ENCODE data around the gene OLFML2A.

DNA sequence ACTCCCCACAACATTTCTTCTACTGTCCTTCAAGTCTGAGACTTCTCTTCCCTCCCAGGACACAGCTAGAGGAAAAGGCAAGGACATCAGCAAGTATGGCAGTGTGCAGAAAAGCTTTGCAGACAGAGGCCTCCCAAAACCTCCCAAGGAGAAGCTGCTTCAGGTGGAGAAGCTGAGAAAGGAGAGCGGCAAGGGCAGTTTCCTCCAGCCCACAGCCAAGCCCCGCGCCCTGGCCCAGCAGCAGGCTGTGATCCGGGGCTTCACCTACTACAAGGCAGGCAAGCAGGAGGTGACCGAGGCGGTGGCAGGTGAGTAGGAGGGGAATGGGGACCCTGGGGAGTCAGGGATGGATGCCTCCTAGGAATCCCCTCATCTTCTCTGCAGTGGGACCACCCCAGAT is 24.4 kb downstream of the OLFML2A start:
- TF ChIP-seq, protein P1, sequence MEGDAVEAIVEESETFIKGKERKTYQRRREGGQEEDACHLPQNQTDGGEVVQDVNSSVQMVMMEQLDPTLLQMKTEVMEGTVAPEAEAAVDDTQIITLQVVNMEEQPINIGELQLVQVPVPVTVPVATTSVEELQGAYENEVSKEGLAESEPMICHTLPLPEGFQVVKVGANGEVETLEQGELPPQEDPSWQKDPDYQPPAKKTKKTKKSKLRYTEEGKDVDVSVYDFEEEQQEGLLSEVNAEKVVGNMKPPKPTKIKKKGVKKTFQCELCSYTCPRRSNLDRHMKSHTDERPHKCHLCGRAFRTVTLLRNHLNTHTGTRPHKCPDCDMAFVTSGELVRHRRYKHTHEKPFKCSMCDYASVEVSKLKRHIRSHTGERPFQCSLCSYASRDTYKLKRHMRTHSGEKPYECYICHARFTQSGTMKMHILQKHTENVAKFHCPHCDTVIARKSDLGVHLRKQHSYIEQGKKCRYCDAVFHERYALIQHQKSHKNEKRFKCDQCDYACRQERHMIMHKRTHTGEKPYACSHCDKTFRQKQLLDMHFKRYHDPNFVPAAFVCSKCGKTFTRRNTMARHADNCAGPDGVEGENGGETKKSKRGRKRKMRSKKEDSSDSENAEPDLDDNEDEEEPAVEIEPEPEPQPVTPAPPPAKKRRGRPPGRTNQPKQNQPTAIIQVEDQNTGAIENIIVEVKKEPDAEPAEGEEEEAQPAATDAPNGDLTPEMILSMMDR (IDR thresholded peaks at IDR 0.05): no peak
- no peak for TF ChIP-seq TP53 (CRISPR knock-in tag; IDR thresholded peaks at IDR 0.05)
- TF ChIP-seq, protein P2, sequence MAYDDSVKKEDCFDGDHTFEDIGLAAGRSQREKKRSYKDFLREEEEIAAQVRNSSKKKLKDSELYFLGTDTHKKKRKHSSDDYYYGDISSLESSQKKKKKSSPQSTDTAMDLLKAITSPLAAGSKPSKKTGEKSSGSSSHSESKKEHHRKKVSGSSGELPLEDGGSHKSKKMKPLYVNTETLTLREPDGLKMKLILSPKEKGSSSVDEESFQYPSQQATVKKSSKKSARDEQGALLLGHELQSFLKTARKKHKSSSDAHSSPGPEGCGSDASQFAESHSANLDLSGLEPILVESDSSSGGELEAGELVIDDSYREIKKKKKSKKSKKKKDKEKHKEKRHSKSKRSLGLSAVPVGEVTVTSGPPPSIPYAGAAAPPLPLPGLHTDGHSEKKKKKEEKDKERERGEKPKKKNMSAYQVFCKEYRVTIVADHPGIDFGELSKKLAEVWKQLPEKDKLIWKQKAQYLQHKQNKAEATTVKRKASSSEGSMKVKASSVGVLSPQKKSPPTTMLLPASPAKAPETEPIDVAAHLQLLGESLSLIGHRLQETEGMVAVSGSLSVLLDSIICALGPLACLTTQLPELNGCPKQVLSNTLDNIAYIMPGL (CRISPR knock-in tag; IDR thresholded peaks at IDR 0.05; ENCODE audit: borderline replicate concordance): no peak
- TF ChIP-seq, protein P3, sequence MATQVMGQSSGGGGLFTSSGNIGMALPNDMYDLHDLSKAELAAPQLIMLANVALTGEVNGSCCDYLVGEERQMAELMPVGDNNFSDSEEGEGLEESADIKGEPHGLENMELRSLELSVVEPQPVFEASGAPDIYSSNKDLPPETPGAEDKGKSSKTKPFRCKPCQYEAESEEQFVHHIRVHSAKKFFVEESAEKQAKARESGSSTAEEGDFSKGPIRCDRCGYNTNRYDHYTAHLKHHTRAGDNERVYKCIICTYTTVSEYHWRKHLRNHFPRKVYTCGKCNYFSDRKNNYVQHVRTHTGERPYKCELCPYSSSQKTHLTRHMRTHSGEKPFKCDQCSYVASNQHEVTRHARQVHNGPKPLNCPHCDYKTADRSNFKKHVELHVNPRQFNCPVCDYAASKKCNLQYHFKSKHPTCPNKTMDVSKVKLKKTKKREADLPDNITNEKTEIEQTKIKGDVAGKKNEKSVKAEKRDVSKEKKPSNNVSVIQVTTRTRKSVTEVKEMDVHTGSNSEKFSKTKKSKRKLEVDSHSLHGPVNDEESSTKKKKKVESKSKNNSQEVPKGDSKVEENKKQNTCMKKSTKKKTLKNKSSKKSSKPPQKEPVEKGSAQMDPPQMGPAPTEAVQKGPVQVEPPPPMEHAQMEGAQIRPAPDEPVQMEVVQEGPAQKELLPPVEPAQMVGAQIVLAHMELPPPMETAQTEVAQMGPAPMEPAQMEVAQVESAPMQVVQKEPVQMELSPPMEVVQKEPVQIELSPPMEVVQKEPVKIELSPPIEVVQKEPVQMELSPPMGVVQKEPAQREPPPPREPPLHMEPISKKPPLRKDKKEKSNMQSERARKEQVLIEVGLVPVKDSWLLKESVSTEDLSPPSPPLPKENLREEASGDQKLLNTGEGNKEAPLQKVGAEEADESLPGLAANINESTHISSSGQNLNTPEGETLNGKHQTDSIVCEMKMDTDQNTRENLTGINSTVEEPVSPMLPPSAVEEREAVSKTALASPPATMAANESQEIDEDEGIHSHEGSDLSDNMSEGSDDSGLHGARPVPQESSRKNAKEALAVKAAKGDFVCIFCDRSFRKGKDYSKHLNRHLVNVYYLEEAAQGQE (IDR thresholded peaks at IDR 0.05): no peak
- TF ChIP-seq JUNB (IDR thresholded peaks at IDR 0.05): no peak
- TF ChIP-seq, protein P4, sequence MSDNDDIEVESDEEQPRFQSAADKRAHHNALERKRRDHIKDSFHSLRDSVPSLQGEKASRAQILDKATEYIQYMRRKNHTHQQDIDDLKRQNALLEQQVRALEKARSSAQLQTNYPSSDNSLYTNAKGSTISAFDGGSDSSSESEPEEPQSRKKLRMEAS (IDR thresholded peaks at IDR 0.05): no peak
- no peak for TF ChIP-seq BHLHE40 (IDR thresholded peaks at IDR 0.05; ENCODE audit: low read depth, low read length)
- no peak for TF ChIP-seq RAD21 (conservative IDR thresholded peaks at IDR 0.05 in 1 of 2, IDR thresholded peaks at IDR 0.05 in 1 of 2)
- no peak for TF ChIP-seq POLR2A (IDR thresholded peaks at IDR 0.05; ENCODE audit: low read length)

Measured in A549 (cell line).